B cell (primary cell): ENCODE measurements around the gene TTC39C. TPM values are rescaled to one million over a fixed set of nuclear protein-coding genes. Genes with fewer than 3 reads are reported as not detected.

ENCODE experiments used
- ATAC-seq: fragments of 200-7000 bp; cut with Tn5 transposase; one replicate; pipeline ENCODE4 v1.10.0; 2021; ENCODE audit warnings: low read depth, mild to moderate bottlenecking, moderate number of reproducible peaks, moderate library complexity
- CTCF ChIA-PET: fragments of 350-600 bp; sonication (Branson Sonifier 250); formaldehyde crosslinking; loops from one replicate; lab custom pipeline; 2021; ENCODE audit warnings: antibody characterized with exemption, inconsistent platforms; lab: Charles Lee
- POLR2A ChIA-PET: fragments of 350-600 bp; sonication (Branson Sonifier 250); formaldehyde crosslinking; loops from one replicate; lab custom pipeline; 2021; ENCODE audit warnings: antibody characterized with exemption; lab: Charles Lee
- DNase-seq: peaks from one replicate; pipeline ENCODE4 v3.0.0; 2013
- H2AFZ ChIP-seq: 2 replicates; pipeline ENCODE4 v1.6.1; 2012; ENCODE audit warnings: mild to moderate bottlenecking, low read depth, low read length; ENCODE audit not compliant: insufficient read depth, poor library complexity, severe bottlenecking
- H3K27ac ChIP-seq, 2 donors: 1 replicate in 1 of 2; 2 replicates in 1 of 2; pipeline ENCODE4 v1.5.1; 2012 to 2013; ENCODE audit warnings: low read length in 2 of 2, mild to moderate bottlenecking in 2 of 2, moderate library complexity in 1 of 2
- H3K27me3 ChIP-seq, 4 experiments: fragments of 200-600 bp in 1 of 4; sonication (generic) in 1 of 4; replicated peaks in 1 of 4; 1 replicate in 2 of 4; 2 replicates in 2 of 4; pipeline versions ENCODE4 v1.6.1 to v1.7.0; 2013 to 2016; ENCODE audit warnings: low read length in 3 of 4, mild to moderate bottlenecking in 2 of 4, mixed read lengths in 1 of 4, moderate library complexity in 1 of 4; ENCODE audit not compliant: insufficient read depth in 4 of 4, control insufficient read depth in 3 of 4; ENCODE audit errors: control extremely low read depth in 1 of 4
- H3K36me3 ChIP-seq, 2 experiments: replicated peaks in 1 of 2; 1 replicate in 1 of 2; 2 replicates in 1 of 2; pipeline versions ENCODE4 v1.6.1 to v1.7.1; 2013; ENCODE audit warnings: low read length in 1 of 2; ENCODE audit not compliant: insufficient read depth in 2 of 2, control insufficient read depth in 1 of 2; ENCODE audit errors: control extremely low read depth in 1 of 2, extremely low read depth in 1 of 2
- H3K4me1 ChIP-seq, 2 donors: fragments of 200-600 bp in 1 of 2; sonication (generic) in 1 of 2; 1 replicate in 1 of 2; 2 replicates in 1 of 2; pipeline versions ENCODE4 v1.5.1 to v1.6.1; 2013 to 2017; ENCODE audit warnings: low read length in 2 of 2; ENCODE audit not compliant: control insufficient read depth in 2 of 2, insufficient read depth in 2 of 2
- H3K4me2 ChIP-seq: replicated peaks from 2 replicates; pipeline ENCODE3; 2012; ENCODE audit warnings: mild to moderate bottlenecking, low read depth, low read length; ENCODE audit not compliant: poor library complexity, severe bottlenecking
- H3K4me3 ChIP-seq, 5 experiments: fragments of 200-600 bp in 1 of 5; sonication (generic) in 1 of 5; 1 replicate in 3 of 5; 2 replicates in 2 of 5; pipeline versions ENCODE4 v1.5.1 to v1.7.0; 2011 to 2016; ENCODE audit warnings: low read length in 4 of 5, mild to moderate bottlenecking in 4 of 5, low read depth in 2 of 5, control low read depth in 1 of 5, moderate library complexity in 1 of 5; ENCODE audit not compliant: insufficient read depth in 1 of 5; ENCODE audit errors: control extremely low read depth in 1 of 5, extremely low read depth in 1 of 5
- H3K79me2 ChIP-seq: fragments of 200-600 bp; sonication (generic); one replicate; pipeline ENCODE4 v1.6.0; 2016; ENCODE audit warnings: low read length; ENCODE audit not compliant: control insufficient read depth, insufficient read depth
- H3K9ac ChIP-seq: fragments of 200-600 bp; sonication (generic); 2 replicates; pipeline ENCODE4 v1.6.1; 2017; ENCODE audit warnings: mild to moderate bottlenecking, low read length, moderate library complexity
- H3K9me3 ChIP-seq, 3 donors: one replicate each; pipeline versions ENCODE4 v1.6.1 to v1.7.1; 2013; ENCODE audit warnings: low read length in 2 of 3; ENCODE audit not compliant: control insufficient read depth in 2 of 3, insufficient read depth in 1 of 3; ENCODE audit errors: control extremely low read depth in 1 of 3
- H4K20me1 ChIP-seq: 2 replicates; pipeline ENCODE4 v1.6.0; 2012; ENCODE audit warnings: mild to moderate bottlenecking, low read length; ENCODE audit not compliant: insufficient read depth, control insufficient read depth, poor library complexity, severe bottlenecking
- H3K27ac Mint-ChIP-seq: one replicate; pipeline ENCODE4 v1.8.0; 2021; ENCODE audit warnings: mixed read lengths
- H3K27me3 Mint-ChIP-seq: one replicate; pipeline ENCODE4 v1.8.0; 2021; ENCODE audit warnings: mixed read lengths
- H3K4me1 Mint-ChIP-seq: one replicate; pipeline ENCODE4 v1.8.0; 2021; ENCODE audit warnings: mixed read lengths
- H3K4me3 Mint-ChIP-seq: one replicate; pipeline ENCODE4 v1.8.0; 2021; ENCODE audit warnings: mixed read lengths
- H3K9me3 Mint-ChIP-seq: one replicate; pipeline ENCODE4 v1.8.0; 2022; ENCODE audit warnings: mixed read lengths; ENCODE audit not compliant: insufficient read depth
- CTCF ChIP-seq: fragments of 200-600 bp; IDR thresholded peaks from one replicate; pipeline ENCODE4 v1.8.0; 2022; ENCODE audit warnings: antibody characterized with exemption, mild to moderate bottlenecking
- EZH2 ChIP-seq: IDR thresholded peaks from 2 replicates; pipeline ENCODE4 v1.6.1; 2012; ENCODE audit warnings: borderline replicate concordance, low read depth, mild to moderate bottlenecking, moderate library complexity, low read length; ENCODE audit not compliant: insufficient read depth, poor library complexity, severe bottlenecking
- WGBS: methylation state at CpG from one replicate; pipeline ENCODE4 v1.1.5; 2013; ENCODE audit warnings: missing lambda C conversion rate; ENCODE audit not compliant: insufficient coverage; 5-methylcytosine and 5-hydroxymethylcytosine counted together
- intact Hi-C: fragments of 100-400 bp; cut with micrococcal nuclease; formaldehyde crosslinking; loops from one replicate; pipeline ENCODE4 v1.10.0; 2022
- polyA plus RNA-seq: library from polyadenylated mRNA; depleted of rRNA; stranded (reverse); fragments of >200 nt; gene quantifications from 2 replicates; pipeline ENCODE4 v1.2.3, GENCODE V29; 2012
- total RNA-seq, 2 donors: library from RNA; stranded (reverse); fragments of 120-200 nt in 1 of 2; gene quantifications; 1 replicate in 1 of 2; 2 replicates in 1 of 2; pipeline versions ENCODE4 v1.2.3 to v1.2.4, GENCODE V29; 2013 to 2022

TTC39C gene
- total and polyA plus RNA-seq, 2 donors (not counting 1 experiment from before 2014, with no cell fraction given) = 22.3 to 44.3 TPM

GRCh38 chr18:24039671-24040070 is 25.1 kb downstream of the TTC39C start:
- intact Hi-C loops = no loop called here
- H3K79me2 ChIP-seq = peaks cover 100% of the 10 kb centered on the region
- Mint-ChIP-seq H3K4me3 (no peak overlapping the region), H3K27me3 (no peaks in the 10 kb centered on the region), H3K9me3 (no peaks in the 10 kb centered on the region), H3K4me1 (peaks cover 52% of the 10 kb centered on the region), H3K27ac (no peak overlapping the region)
- H3K36me3 ChIP-seq = peaks cover under 1 to 3% of the 10 kb centered on the region in 2 experiments
- no peak overlapping the region for H2AFZ ChIP-seq
- H3K4me3 ChIP-seq = no peak overlapping the region
- no peak overlapping the region for H3K27ac ChIP-seq
- POLR2A ChIA-PET = no interaction called here
- H3K27me3 ChIP-seq = no peaks in the 10 kb centered on the region
- no peak overlapping the region for H3K9ac ChIP-seq
- peaks cover 5 to 11% of the 10 kb centered on the region in 2 donors for H3K4me1 ChIP-seq
- DNase-seq (no peak), ATAC-seq (no peak)
- no peaks in the 10 kb centered on the region for H3K9me3 ChIP-seq
- CTCF ChIA-PET = no interaction called here
- H4K20me1 ChIP-seq = peaks cover 65% of the 10 kb centered on the region
- 90% methylated on average over 1 of the region's 3 CpGs for WGBS
- TF ChIP-seq EZH2 (no peak), CTCF (no peak)
- no peak overlapping the region for H3K4me2 ChIP-seq

- ATAC-seq (no peak), DNase-seq (no peak)
- Histone ChIP-seq H3K4me1 (peaks cover 5 to 11% of the 10 kb centered on the region in 2 donors), H4K20me1 (peaks cover 53% of the 10 kb centered on the region), H3K36me3 (peaks cover 2 to 3% of the 10 kb centered on the region in 2 experiments), H3K79me2 (peaks cover 88% of the 10 kb centered on the region), H3K27me3 (no peaks in the 10 kb centered on the region), H3K4me2 (no peak overlapping the region), H3K27ac (no peak overlapping the region), H3K9me3 (no peaks in the 10 kb centered on the region), H2AFZ (no peak overlapping the region), H3K4me3 (no peak overlapping the region), H3K9ac (no peak overlapping the region)
- peaks cover 50% of the 10 kb centered on the region for H3K4me1 Mint-ChIP-seq
- no peaks in the 10 kb centered on the region for H3K27me3 Mint-ChIP-seq
- CTCF ChIA-PET = no interaction called here
- POLR2A ChIA-PET = no interaction called here
- no peak overlapping the region for H3K27ac Mint-ChIP-seq
- TF ChIP-seq EZH2 (no peak), CTCF (no peak)
- intact Hi-C loops = no loop called here
- no peak overlapping the region for H3K4me3 Mint-ChIP-seq
- no peaks in the 10 kb centered on the region for H3K9me3 Mint-ChIP-seq
- no CpG with 5 or more reads among the region's 4 CpGs for WGBS
These were observed 27.1 kb downstream of the TTC39C start for GRCh38 chr18:24041691-24042090.
